H1 (cell line): ENCODE results near the gene GLP1R. TPM values are rescaled to one million over a fixed set of nuclear protein-coding genes. Genes with fewer than 3 reads are reported as not detected.
A peak's percentile ranks its signal among the peaks of the same experiment; 100 is the strongest.

Source experiments
- CTCF ChIA-PET: fragments of 300-600 bp; sonication (Branson Sonifier 250); formaldehyde crosslinking; loops from one replicate; lab custom pipeline; 2021; ENCODE audit not compliant: partially characterized antibody; lab: Charles Lee
- POLR2A ChIA-PET: fragments of 300-600 bp; sonication (Branson Sonifier 250); formaldehyde crosslinking; loops from one replicate; lab custom pipeline; 2021; ENCODE audit warnings: inconsistent platforms; ENCODE audit not compliant: partially characterized antibody; lab: Charles Lee
- DNase-seq, 2 experiments: peaks; one replicate each; pipeline versions ENCODE4 v3.0.0 to v3.0.0-alpha.2; 2010 to 2022; ENCODE audit warnings: low spot score in 2 of 2, low read depth in 1 of 2, mixed read lengths in 1 of 2
- FAIRE-seq: peaks from 2 replicates; lab custom pipeline; 2011; peaks lifted over from hg19 to GRCh38; lab: Jason Lieb, UNC
- H2AFZ ChIP-seq: 2 replicates; pipeline ENCODE4 v1.8.1; 2012; ENCODE audit warnings: low read length, inconsistent platforms
- H2AK5ac ChIP-seq: 2 replicates; pipeline ENCODE4 v1.6.1; 2013; ENCODE audit warnings: low read depth, low read length
- H2BK120ac ChIP-seq: replicated peaks from 2 replicates; pipeline ENCODE3; 2013; ENCODE audit warnings: low read depth, low read length, inconsistent platforms
- H2BK12ac ChIP-seq: 2 replicates; pipeline ENCODE4 v1.6.1; 2013; ENCODE audit warnings: low read depth, low read length
- H2BK15ac ChIP-seq: 2 replicates; pipeline ENCODE4 v1.6.1; 2013; ENCODE audit warnings: low read length
- H2BK20ac ChIP-seq: 2 replicates; pipeline ENCODE4 v1.6.1; 2013; ENCODE audit warnings: low read length
- H2BK5ac ChIP-seq: 2 replicates; pipeline ENCODE4 v1.6.1; 2013; ENCODE audit warnings: low read depth, low read length
- H3K14ac ChIP-seq: 2 replicates; pipeline ENCODE4 v1.6.1; 2013; ENCODE audit warnings: inconsistent platforms; ENCODE audit not compliant: insufficient read length
- H3K18ac ChIP-seq: 2 replicates; pipeline ENCODE4 v1.6.1; 2013; ENCODE audit warnings: low read length; ENCODE audit errors: extremely low read depth
- H3K23ac ChIP-seq: 2 replicates; pipeline ENCODE4 v1.6.1; 2013; ENCODE audit warnings: inconsistent platforms; ENCODE audit not compliant: insufficient read length
- H3K23me2 ChIP-seq: 2 replicates; pipeline ENCODE4 v1.6.1; 2013; ENCODE audit warnings: low read depth, low read length
- H3K27ac ChIP-seq: 2 replicates; pipeline ENCODE4 v1.6.1; 2011; ENCODE audit warnings: low read depth, low read length, inconsistent platforms
- H3K27me3 ChIP-seq, 4 experiments: replicated peaks in 1 of 4; 1 replicate in 1 of 4; 2 replicates in 3 of 4; pipeline versions ENCODE4 v1.6.1 to v1.8.1; 2011 to 2013; ENCODE audit warnings: low read length in 3 of 4, mild to moderate bottlenecking in 3 of 4, inconsistent platforms in 2 of 4, mixed read lengths in 2 of 4, moderate library complexity in 1 of 4; ENCODE audit not compliant: control insufficient read depth in 3 of 4, insufficient read depth in 3 of 4; ENCODE audit errors: extremely low read depth in 1 of 4
- H3K36me3 ChIP-seq, 4 experiments: 2 replicates each; pipeline versions ENCODE4 v1.6.1 to v1.8.1; 2011 to 2013; ENCODE audit warnings: mild to moderate bottlenecking in 4 of 4, low read length in 3 of 4, moderate library complexity in 2 of 4, control low read depth in 1 of 4, inconsistent platforms in 1 of 4; ENCODE audit not compliant: insufficient read depth in 4 of 4, control insufficient read depth in 2 of 4
- H3K4ac ChIP-seq: replicated peaks from 2 replicates; pipeline ENCODE3; 2013; ENCODE audit warnings: low read length, low read depth, mixed read lengths, inconsistent platforms; ENCODE audit not compliant: insufficient read length
- H3K4me1 ChIP-seq, 4 experiments: replicated peaks in 1 of 4; 1 replicate in 1 of 4; 2 replicates in 3 of 4; pipeline versions ENCODE4 v1.6.1 to v1.8.1; 2011 to 2013; ENCODE audit warnings: low read length in 3 of 4, inconsistent platforms in 2 of 4, mixed read lengths in 1 of 4; ENCODE audit not compliant: insufficient read depth in 4 of 4, control insufficient read depth in 3 of 4
- H3K4me2 ChIP-seq, 2 experiments: 2 replicates each; pipeline versions ENCODE4 v1.6.1 to v1.8.1; 2011 to 2013; ENCODE audit warnings: low read depth in 2 of 2, low read length in 2 of 2, control low read depth in 1 of 2, inconsistent platforms in 1 of 2, mild to moderate bottlenecking in 1 of 2; ENCODE audit not compliant: insufficient read depth in 1 of 2
- H3K4me3 ChIP-seq, 4 experiments: fragments of 200-600, 300-600 bp in 1 of 4; sonication (generic), shearing (Covaris generic), sonication (Bioruptor Twin) in 1 of 4; 2 replicates each; pipeline versions ENCODE4 v1.5.1 to v1.8.1; 2011 to 2016; ENCODE audit warnings: low read length in 4 of 4, low read depth in 3 of 4, control low read depth in 2 of 4, inconsistent platforms in 2 of 4, mild to moderate bottlenecking in 2 of 4, mixed read lengths in 1 of 4, moderate library complexity in 1 of 4; ENCODE audit not compliant: insufficient read depth in 2 of 4; ENCODE audit errors: extremely low read depth in 1 of 4
- H3K56ac ChIP-seq: replicated peaks from 2 replicates; pipeline ENCODE3; 2013; ENCODE audit warnings: low read depth, mild to moderate bottlenecking, mixed read lengths, low read length, inconsistent platforms; ENCODE audit not compliant: insufficient read length
- H3K79me1 ChIP-seq: 2 replicates; pipeline ENCODE4 v1.6.1; 2013; ENCODE audit warnings: low read depth, low read length, control low read depth
- H3K79me2 ChIP-seq, 2 experiments: 2 replicates each; pipeline versions ENCODE4 v1.6.1 to v1.8.1; 2012 to 2013; ENCODE audit warnings: low read length in 2 of 2, mild to moderate bottlenecking in 2 of 2, inconsistent platforms in 1 of 2; ENCODE audit not compliant: insufficient read depth in 2 of 2, control insufficient read depth in 1 of 2
- H3K9ac ChIP-seq, 4 experiments: replicated peaks in 1 of 4; 1 replicate in 1 of 4; 2 replicates in 3 of 4; pipeline versions ENCODE4 v1.6.1 to v1.8.1; 2011 to 2013; ENCODE audit warnings: low read depth in 3 of 4, low read length in 3 of 4, control low read depth in 2 of 4, mild to moderate bottlenecking in 2 of 4, moderate library complexity in 2 of 4, inconsistent platforms in 1 of 4; ENCODE audit errors: extremely low read depth in 1 of 4
- H3K9me3 ChIP-seq, 2 experiments: 2 replicates each; pipeline versions ENCODE4 v1.6.1 to v1.8.1; 2012 to 2013; ENCODE audit warnings: mild to moderate bottlenecking in 2 of 2, moderate library complexity in 2 of 2, control low read depth in 1 of 2, inconsistent platforms in 1 of 2, low read depth in 1 of 2, low read length in 1 of 2, mixed read lengths in 1 of 2; ENCODE audit not compliant: insufficient read depth in 2 of 2
- H4K20me1 ChIP-seq, 2 experiments: replicated peaks in 1 of 2; 2 replicates each; pipeline versions ENCODE3 to v1.8.1; 2011 to 2013; ENCODE audit warnings: inconsistent platforms in 2 of 2, low read length in 2 of 2, mild to moderate bottlenecking in 1 of 2; ENCODE audit not compliant: insufficient read depth in 2 of 2, control insufficient read depth in 1 of 2
- H4K5ac ChIP-seq: 2 replicates; pipeline ENCODE4 v1.6.1; 2013; ENCODE audit warnings: low read length, low read depth, mixed read lengths, inconsistent platforms; ENCODE audit not compliant: insufficient read length
- H4K8ac ChIP-seq: 2 replicates; pipeline ENCODE4 v1.8.0; 2013; ENCODE audit warnings: mild to moderate bottlenecking, moderate library complexity, low read length, inconsistent platforms; ENCODE audit not compliant: insufficient read depth; ENCODE audit errors: extremely low read depth
- H4K91ac ChIP-seq: replicated peaks from 2 replicates; pipeline ENCODE3; 2013; ENCODE audit warnings: low read length, mixed read lengths, inconsistent platforms; ENCODE audit not compliant: insufficient read length
- ASH2L ChIP-seq: fragments of 200-600, 300-600 bp; sonication (generic); IDR thresholded peaks from one replicate; pipeline ENCODE4 v1.7.1; 2017; ENCODE audit warnings: low read length
- BACH1 ChIP-seq: IDR thresholded peaks from 2 replicates; pipeline ENCODE4 v1.6.1; 2012; ENCODE audit warnings: low read length, improper control_type of control experiment
- CEBPB ChIP-seq: IDR thresholded peaks from 2 replicates; pipeline ENCODE4 v1.6.1; 2012; ENCODE audit warnings: low read depth, low read length
- CHD2 ChIP-seq: IDR thresholded peaks from 2 replicates; pipeline ENCODE4 v1.6.1; 2012; ENCODE audit warnings: low read length, improper control_type of control experiment
- EGR1 ChIP-seq: IDR thresholded peaks from 2 replicates; pipeline ENCODE4 v1.6.1; 2011; ENCODE audit warnings: low read depth, low read length, borderline replicate concordance
- EP300 ChIP-seq, 2 experiments: IDR thresholded peaks; 1 replicate in 1 of 2; 2 replicates in 1 of 2; pipeline ENCODE4 v1.6.1; 2011 to 2012; ENCODE audit warnings: low read depth in 2 of 2, low read length in 2 of 2, mild to moderate bottlenecking in 2 of 2, borderline replicate concordance in 1 of 2, inconsistent platforms in 1 of 2, moderate library complexity in 1 of 2
- GABPA ChIP-seq: IDR thresholded peaks from 2 replicates; pipeline ENCODE4 v1.6.1; 2011; ENCODE audit warnings: mild to moderate bottlenecking, low read length, moderate library complexity, borderline replicate concordance; ENCODE audit not compliant: insufficient read depth
- JUND ChIP-seq: IDR thresholded peaks from 2 replicates; pipeline ENCODE4 v1.6.1; 2011; ENCODE audit warnings: mild to moderate bottlenecking, improper control_type of control experiment, low read length
- KDM4A ChIP-seq: IDR thresholded peaks from one replicate; pipeline ENCODE4 v1.7.1; 2012; ENCODE audit warnings: low read depth, mild to moderate bottlenecking, moderate library complexity, low read length, inconsistent platforms; ENCODE audit not compliant: severe bottlenecking
- POLR2A ChIP-seq, 2 experiments: IDR thresholded peaks; 1 replicate in 1 of 2; 2 replicates in 1 of 2; pipeline ENCODE4 v1.6.1; 2011; ENCODE audit warnings: low read depth in 2 of 2, low read length in 2 of 2, mild to moderate bottlenecking in 2 of 2; ENCODE audit errors: control extremely low read depth in 1 of 2
- SP2 ChIP-seq: IDR thresholded peaks from 2 replicates; pipeline ENCODE4 v1.6.1; 2012; ENCODE audit warnings: mild to moderate bottlenecking, low read length, inconsistent platforms
- TBP ChIP-seq: IDR thresholded peaks from 2 replicates; pipeline ENCODE4 v1.6.1; 2011; ENCODE audit warnings: low read depth, low read length, improper control_type of control experiment
- WGBS, 2 experiments: shearing (Covaris generic) in 1 of 2; methylation state at CpG; one replicate each; pipeline versions ENCODE4 v1.1.6 to v1.1.7; 2013 to 2015; ENCODE audit warnings: low lambda C conversion rate in 2 of 2, mixed read lengths in 2 of 2, inconsistent platforms in 1 of 2, low coverage in 1 of 2, missing lambda C conversion rate in 1 of 2; ENCODE audit not compliant: insufficient replicate concordance in 2 of 2, insufficient coverage in 1 of 2, insufficient read length in 1 of 2; ENCODE audit errors: extremely low coverage in 1 of 2, missing lambda C conversion rate in 1 of 2; 5-methylcytosine and 5-hydroxymethylcytosine counted together
- polyA plus RNA-seq, 7 experiments: library from polyadenylated mRNA; depleted of rRNA in 3 of 7; stranded (reverse) in 5 of 7; unstranded in 2 of 7; fragments of >200 nt in 5 of 7; fragments of 200-250 nt in 2 of 7; gene quantifications; 1 replicate in 5 of 7; 2 replicates in 1 of 7; 4 replicates in 1 of 7; pipeline versions ENCODE4 v1.2.1 to v1.2.3, GENCODE V29; 2011 to 2013; ENCODE audit warnings: missing spikeins in 2 of 7, mixed read lengths in 2 of 7
- total RNA-seq: library from RNA; stranded (reverse); fragmentation: NEBNext Ultra II Directional; extraction: Animal tissue kit (Norgen Biotek cat#: 25700); gene quantifications from 2 replicates; pipeline ENCODE4 v1.2.1, GENCODE V29; 2021
- TF ChIP-seq, protein P1 (sequence below), 3 experiments: IDR thresholded peaks; 1 replicate in 2 of 3; 2 replicates in 1 of 3; pipeline versions ENCODE4 v1.5.1 to v1.6.1; 2011; ENCODE audit warnings: low read length in 3 of 3, mild to moderate bottlenecking in 3 of 3, inconsistent platforms in 2 of 3, low read depth in 1 of 3, moderate library complexity in 1 of 3; ENCODE audit not compliant: insufficient read depth in 1 of 3; ENCODE audit errors: control extremely low read depth in 1 of 3

Gene GLP1R
- total and polyA plus RNA-seq, 2 of the 8 experiments (the other 6 are each of a cell fraction or from before 2014, with no cell fraction given): 2.6 to 2.7 TPM

DNA sequence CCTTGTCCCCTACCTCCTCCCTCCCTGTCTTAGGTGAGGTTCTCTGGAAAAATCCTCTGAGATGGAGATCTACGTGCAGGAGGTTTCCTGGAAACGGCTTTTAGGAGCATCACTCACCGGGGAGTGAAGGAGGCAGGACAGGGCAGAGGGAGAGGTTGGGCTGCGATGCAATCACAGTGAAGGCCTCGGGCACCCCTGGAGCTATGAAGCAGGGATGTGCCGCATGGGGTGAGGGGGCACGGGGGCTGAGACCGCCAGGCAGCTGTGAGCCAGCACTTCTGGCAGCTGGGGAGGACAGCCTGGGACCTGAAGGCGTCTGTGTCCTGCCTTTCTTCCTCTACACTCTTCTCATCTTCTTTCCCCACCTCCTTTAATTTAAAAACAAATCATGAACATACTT, 12.9 kb upstream of the GLP1R start:
- no peak overlapping the region for H2BK20ac ChIP-seq
- ChIA-PET CTCF (interaction anchor here (0.8 to 2.2 kb wide), 5 partner anchors 10 to 66 kb away, joined by 3 to 12 read pairs (median 7); no protein-coding TSS in a partner anchor), POLR2A (no interaction called here)
- H3K4me3 ChIP-seq: no peak overlapping the region
- H3K36me3 ChIP-seq: no peaks in the 10 kb centered on the region
- FAIRE-seq (no peak), DNase-seq (no peak)
- H3K14ac ChIP-seq: no peak overlapping the region
- H3K27ac ChIP-seq: no peak overlapping the region
- no peaks in the 10 kb centered on the region for H3K79me1 ChIP-seq
- H4K8ac ChIP-seq: no peak overlapping the region
- no peak overlapping the region for H2BK12ac ChIP-seq
- no peak overlapping the region for H3K4me2 ChIP-seq
- no peak overlapping the region for H3K4ac ChIP-seq
- 0 out of 2 replicates have a peak overlapping the region, but pooled peaks have one; percentile 14 for H2AFZ ChIP-seq
- H3K9ac ChIP-seq: no peak overlapping the region
- no peak overlapping the region for H3K56ac ChIP-seq
- no peaks in the 10 kb centered on the region for H4K20me1 ChIP-seq
- H3K79me2 ChIP-seq: no peaks in the 10 kb centered on the region
- H3K23ac ChIP-seq: no peak overlapping the region
- no peak overlapping the region for H2AK5ac ChIP-seq
- H3K18ac ChIP-seq: 0 out of 2 replicates have a peak overlapping the region, but pooled peaks have one; percentile 13
- 87% methylated on average over 9 of the region's 9 CpGs; no CpG with 5 or more reads in 1 of the 2 experiments for WGBS, 2 experiments
- H3K23me2 ChIP-seq: no peaks in the 10 kb centered on the region
- no peak overlapping the region for H2BK15ac ChIP-seq
- no peaks in the 10 kb centered on the region for H3K9me3 ChIP-seq
- no peaks in the 10 kb centered on the region for H3K4me1 ChIP-seq
- no peak overlapping the region for H4K5ac ChIP-seq
- H3K27me3 ChIP-seq: peaks cover 0 to 4% (median 0%) of the 10 kb centered on the region in 4 experiments; a peak in 2 of 7 replicates
- H2BK5ac ChIP-seq: no peak overlapping the region
- no peak overlapping the region for H2BK120ac ChIP-seq
- H4K91ac ChIP-seq: no peak overlapping the region
- TF ChIP-seq CEBPB (no peak), KDM4A (no peak), EP300 (IDR thresholded peaks at IDR 0.05; ENCODE audit: borderline replicate concordance in 1 of 2, low read depth in 2 of 2, low read length in 2 of 2) (no peak), POLR2A (IDR thresholded peaks at IDR 0.05; ENCODE audit: control extremely low read depth in 1 of 2, low read depth in 2 of 2, low read length in 2 of 2) (no peak), GABPA (no peak), BACH1 (no peak), ASH2L (no peak), JUND (no peak), CHD2 (no peak), TBP (no peak), EGR1 (no peak), SP2 (no peak)
- TF ChIP-seq, protein P1, sequence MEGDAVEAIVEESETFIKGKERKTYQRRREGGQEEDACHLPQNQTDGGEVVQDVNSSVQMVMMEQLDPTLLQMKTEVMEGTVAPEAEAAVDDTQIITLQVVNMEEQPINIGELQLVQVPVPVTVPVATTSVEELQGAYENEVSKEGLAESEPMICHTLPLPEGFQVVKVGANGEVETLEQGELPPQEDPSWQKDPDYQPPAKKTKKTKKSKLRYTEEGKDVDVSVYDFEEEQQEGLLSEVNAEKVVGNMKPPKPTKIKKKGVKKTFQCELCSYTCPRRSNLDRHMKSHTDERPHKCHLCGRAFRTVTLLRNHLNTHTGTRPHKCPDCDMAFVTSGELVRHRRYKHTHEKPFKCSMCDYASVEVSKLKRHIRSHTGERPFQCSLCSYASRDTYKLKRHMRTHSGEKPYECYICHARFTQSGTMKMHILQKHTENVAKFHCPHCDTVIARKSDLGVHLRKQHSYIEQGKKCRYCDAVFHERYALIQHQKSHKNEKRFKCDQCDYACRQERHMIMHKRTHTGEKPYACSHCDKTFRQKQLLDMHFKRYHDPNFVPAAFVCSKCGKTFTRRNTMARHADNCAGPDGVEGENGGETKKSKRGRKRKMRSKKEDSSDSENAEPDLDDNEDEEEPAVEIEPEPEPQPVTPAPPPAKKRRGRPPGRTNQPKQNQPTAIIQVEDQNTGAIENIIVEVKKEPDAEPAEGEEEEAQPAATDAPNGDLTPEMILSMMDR (IDR thresholded peaks at IDR 0.05; ENCODE audit: control extremely low read depth in 1 of 3, insufficient read depth in 1 of 3, low read depth in 1 of 3, low read length in 3 of 3): no peak
